Ishikawa (cell line): ENCODE measurements around the gene FRS3.

ENCODE experiments used
- CEBPB ChIP-seq: IDR thresholded peaks from 2 replicates; pipeline ENCODE4 v1.6.1; 2012
- CREB1 ChIP-seq: IDR thresholded peaks from 2 replicates; pipeline ENCODE4 v1.6.1; 2012; ENCODE audit warnings: low read depth
- EGR1 ChIP-seq: IDR thresholded peaks from 2 replicates; pipeline ENCODE4 v1.6.1; 2012
- EP300 ChIP-seq: IDR thresholded peaks from 2 replicates; pipeline ENCODE4 v1.6.1; 2012; ENCODE audit warnings: borderline replicate concordance
- RAD21 ChIP-seq: IDR thresholded peaks from 2 replicates; pipeline ENCODE4 v1.6.1; 2012; ENCODE audit warnings: low read depth
- REST ChIP-seq: IDR thresholded peaks from 2 replicates; pipeline ENCODE4 v1.6.1; 2012; ENCODE audit warnings: low read depth, mild to moderate bottlenecking
- TAF1 ChIP-seq: IDR thresholded peaks from 2 replicates; pipeline ENCODE4 v1.6.1; 2012; ENCODE audit warnings: low read depth, mild to moderate bottlenecking
- TCF12 ChIP-seq: IDR thresholded peaks from 2 replicates; pipeline ENCODE4 v1.6.1; 2012; ENCODE audit warnings: low read depth
- TF ChIP-seq, protein P1 (sequence below): IDR thresholded peaks from 2 replicates; pipeline ENCODE4 v1.6.1; 2012
- TF ChIP-seq, protein P2 (sequence below): IDR thresholded peaks from 2 replicates; pipeline ENCODE4 v1.6.1; 2012

DNA sequence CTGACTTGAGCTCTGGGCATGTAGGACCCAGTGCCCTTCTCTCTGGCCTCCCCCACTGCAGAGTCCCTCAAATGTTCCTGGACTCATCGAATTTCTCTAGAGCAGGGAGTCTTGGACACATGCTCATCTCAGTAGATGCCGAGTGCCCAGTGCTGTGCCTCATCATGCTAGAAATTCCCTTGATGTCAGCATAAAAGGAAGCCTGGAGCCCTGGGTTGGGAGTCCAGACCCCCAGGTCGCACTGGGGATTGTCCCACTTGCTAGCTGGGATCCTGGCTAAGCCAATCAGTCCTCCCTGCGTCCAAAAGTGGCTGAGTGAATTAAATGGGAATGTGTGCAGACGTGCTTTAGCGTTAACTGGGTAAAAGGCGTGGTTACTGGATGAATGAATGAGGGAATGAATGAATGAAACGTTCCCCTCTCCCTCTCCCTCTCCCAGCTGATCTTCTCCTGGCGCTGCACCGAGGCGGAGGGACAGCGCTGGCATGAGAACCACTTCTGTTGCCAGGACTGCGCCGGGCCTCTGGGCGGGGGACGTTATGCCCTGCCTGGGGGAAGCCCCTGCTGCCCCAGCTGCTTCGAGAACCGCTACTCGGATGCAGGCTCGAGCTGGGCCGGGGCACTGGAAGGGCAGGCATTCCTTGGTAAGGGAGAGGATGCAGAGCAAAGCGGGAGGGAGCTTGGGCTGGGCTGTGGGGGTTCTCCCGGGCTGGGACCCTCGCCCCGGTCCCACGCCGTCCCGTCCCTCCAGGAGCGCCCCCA is 6.2 kb upstream of the FRS3 start:
- TF ChIP-seq EP300 (no peak), TAF1 (no peak), TCF12 (no peak), REST (no peak), CEBPB (no peak), CREB1 (no peak), RAD21 (no peak), EGR1 (no peak)
- TF ChIP-seq, protein P1, sequence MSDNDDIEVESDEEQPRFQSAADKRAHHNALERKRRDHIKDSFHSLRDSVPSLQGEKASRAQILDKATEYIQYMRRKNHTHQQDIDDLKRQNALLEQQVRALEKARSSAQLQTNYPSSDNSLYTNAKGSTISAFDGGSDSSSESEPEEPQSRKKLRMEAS = no peak
- TF ChIP-seq, protein P2, sequence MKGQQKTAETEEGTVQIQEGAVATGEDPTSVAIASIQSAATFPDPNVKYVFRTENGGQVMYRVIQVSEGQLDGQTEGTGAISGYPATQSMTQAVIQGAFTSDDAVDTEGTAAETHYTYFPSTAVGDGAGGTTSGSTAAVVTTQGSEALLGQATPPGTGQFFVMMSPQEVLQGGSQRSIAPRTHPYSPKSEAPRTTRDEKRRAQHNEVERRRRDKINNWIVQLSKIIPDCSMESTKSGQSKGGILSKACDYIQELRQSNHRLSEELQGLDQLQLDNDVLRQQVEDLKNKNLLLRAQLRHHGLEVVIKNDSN = no peak
